SK-N-SH treated with all-trans-retinoic acid at 6 μM for 48 hours (cell line): ENCODE data around the gene FAM174C.
A peak's percentile ranks its signal among the peaks of the same experiment; 100 is the strongest.

Source experiments
- ATAC-seq: fragments of 200-7000 bp; cut with Tn5 transposase; 3 replicates; pipeline ENCODE4 v1.9.1; 2020; ENCODE audit warnings: mild to moderate bottlenecking, moderate library complexity
- BACH2 ChIP-seq: fragments of 250-450 bp; sonication (Bioruptor Pico); IDR thresholded peaks from 2 replicates; pipeline ENCODE4 v1.9.0; 2021; ENCODE audit warnings: mild to moderate bottlenecking, borderline replicate concordance
- CSDC2 ChIP-seq: fragments of 250-450 bp; sonication (Bioruptor Pico); IDR thresholded peaks from 2 replicates; pipeline ENCODE4 v1.5.0; 2020; ENCODE audit warnings: mild to moderate bottlenecking, moderate library complexity
- CSRNP3 ChIP-seq: fragments of 250-450 bp; sonication (Bioruptor Pico); IDR thresholded peaks from 2 replicates; pipeline ENCODE4 v1.5.1; 2021; ENCODE audit warnings: mild to moderate bottlenecking, moderate library complexity
- ISL1 ChIP-seq: fragments of 250-450 bp; sonication (Bioruptor Pico); IDR thresholded peaks from 2 replicates; pipeline ENCODE4 v2.1.2; 2022; ENCODE audit warnings: mild to moderate bottlenecking, moderate library complexity
- POU6F1 ChIP-seq: fragments of 250-450 bp; sonication (Bioruptor Pico); IDR thresholded peaks from 2 replicates; pipeline ENCODE4 v1.8.0; 2021; ENCODE audit warnings: low read depth, mild to moderate bottlenecking, moderate library complexity, borderline replicate concordance
- PPARA ChIP-seq: fragments of 250-450 bp; sonication (Bioruptor Pico); IDR thresholded peaks from 2 replicates; pipeline ENCODE4 v1.5.0; 2020; ENCODE audit warnings: mild to moderate bottlenecking, borderline replicate concordance
- RARB ChIP-seq: fragments of 250-450 bp; sonication (Bioruptor Pico); IDR thresholded peaks from 2 replicates; pipeline ENCODE4 v1.8.0; 2021; ENCODE audit warnings: mild to moderate bottlenecking, moderate library complexity
- SNAI2 ChIP-seq: fragments of 250-450 bp; sonication (Bioruptor Pico); IDR thresholded peaks from 2 replicates; pipeline ENCODE4 v1.5.0; 2020; ENCODE audit warnings: mild to moderate bottlenecking, moderate library complexity
- TSHZ2 ChIP-seq: fragments of 250-450 bp; sonication (Bioruptor Pico); IDR thresholded peaks from 2 replicates; pipeline ENCODE4 v1.5.0; 2020; ENCODE audit warnings: mild to moderate bottlenecking, moderate library complexity
- ZC3H10 ChIP-seq: fragments of 250-450 bp; sonication (Bioruptor Pico); IDR thresholded peaks from 2 replicates; pipeline ENCODE4 v1.5.1; 2021; ENCODE audit warnings: mild to moderate bottlenecking, moderate library complexity
- ZFP3 ChIP-seq: fragments of 250-450 bp; sonication (Bioruptor Pico); IDR thresholded peaks from 2 replicates; pipeline ENCODE4 v1.5.0; 2020; ENCODE audit warnings: mild to moderate bottlenecking, moderate library complexity
- ZFP30 ChIP-seq: fragments of 450-650 bp; formaldehyde crosslinking; IDR thresholded peaks from 2 replicates; pipeline ENCODE4 v1.5.0; 2022; ENCODE audit warnings: mild to moderate bottlenecking, moderate library complexity
- ZNF70 ChIP-seq: fragments of 450-650 bp; formaldehyde crosslinking; IDR thresholded peaks from 2 replicates; pipeline ENCODE4 v1.5.0; 2020; ENCODE audit warnings: mild to moderate bottlenecking, moderate library complexity
- ZNF8 ChIP-seq: fragments of 450-650 bp; formaldehyde crosslinking; IDR thresholded peaks from 2 replicates; pipeline ENCODE4 v1.5.0; 2020; ENCODE audit warnings: mild to moderate bottlenecking, moderate library complexity
- TF ChIP-seq, protein P1 (sequence below): fragments of 250-450 bp; sonication (Bioruptor Pico); IDR thresholded peaks from 2 replicates; pipeline ENCODE4 v1.5.1; 2020; ENCODE audit warnings: low read depth, mild to moderate bottlenecking, moderate library complexity
- TF ChIP-seq, protein P2 (sequence below): fragments of 250-450 bp; sonication (Bioruptor Pico); IDR thresholded peaks from 2 replicates; pipeline ENCODE4 v1.8.0; 2020; ENCODE audit warnings: mild to moderate bottlenecking, moderate library complexity, borderline replicate concordance

Gene FAM174C

DNA sequence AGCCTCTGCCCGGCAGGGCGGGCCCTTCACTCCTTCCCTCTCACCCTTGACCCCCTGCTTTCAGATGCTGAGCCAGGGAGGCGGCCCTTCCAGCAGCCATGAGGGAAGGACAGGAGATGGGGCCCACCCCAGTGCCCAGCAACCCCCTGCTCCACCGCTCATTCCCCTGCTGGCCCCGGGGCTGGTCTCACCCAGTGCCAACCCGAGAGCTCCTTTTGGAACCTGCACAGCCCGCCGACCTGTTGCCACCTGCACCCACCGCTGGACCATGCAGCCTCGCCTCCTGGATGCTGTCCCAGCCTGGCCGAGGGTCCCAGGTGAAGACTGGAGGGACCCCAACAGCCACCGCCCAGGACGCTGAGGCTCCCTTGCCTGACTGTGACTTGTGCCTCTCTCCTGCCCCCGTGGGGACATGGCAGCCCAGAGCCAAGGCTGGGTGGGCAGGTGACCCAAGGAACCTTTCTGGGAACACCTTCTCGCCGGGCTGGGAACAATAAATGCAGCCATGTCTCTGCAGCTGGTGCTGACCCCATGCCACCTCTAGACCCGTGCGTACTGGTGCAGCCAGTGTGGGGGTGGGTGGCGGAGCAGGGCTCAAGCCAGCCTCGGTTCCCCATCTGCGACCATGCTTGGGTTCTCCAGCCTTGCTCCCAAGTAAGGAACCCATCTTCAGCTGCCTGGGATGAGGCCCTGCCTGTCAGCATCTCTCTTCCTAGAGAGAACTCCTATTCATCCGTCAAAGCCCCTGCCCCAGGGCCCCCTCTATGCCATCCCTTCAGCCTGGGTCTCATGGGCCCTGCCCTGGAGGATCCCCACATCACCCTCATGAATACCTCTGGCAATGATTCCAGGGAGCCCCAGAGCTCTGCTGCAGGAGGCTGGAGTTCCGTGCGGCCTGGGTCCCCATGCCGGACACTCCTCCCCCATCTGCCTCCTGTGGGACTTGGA is 3.7 kb downstream of the FAM174C start:
- ATAC-seq, result no peak
- TF ChIP-seq ZFP30 (CRISPR knock-in tag), result no peak
- TF ChIP-seq ZC3H10 (CRISPR knock-in tag), result no peak
- TF ChIP-seq ZFP3 (CRISPR knock-in tag), result peak; percentile 99
- no peak for TF ChIP-seq TSHZ2
- no peak for TF ChIP-seq ZNF8
- TF ChIP-seq POU6F1 (CRISPR knock-in tag), result no peak
- TF ChIP-seq, protein P1, sequence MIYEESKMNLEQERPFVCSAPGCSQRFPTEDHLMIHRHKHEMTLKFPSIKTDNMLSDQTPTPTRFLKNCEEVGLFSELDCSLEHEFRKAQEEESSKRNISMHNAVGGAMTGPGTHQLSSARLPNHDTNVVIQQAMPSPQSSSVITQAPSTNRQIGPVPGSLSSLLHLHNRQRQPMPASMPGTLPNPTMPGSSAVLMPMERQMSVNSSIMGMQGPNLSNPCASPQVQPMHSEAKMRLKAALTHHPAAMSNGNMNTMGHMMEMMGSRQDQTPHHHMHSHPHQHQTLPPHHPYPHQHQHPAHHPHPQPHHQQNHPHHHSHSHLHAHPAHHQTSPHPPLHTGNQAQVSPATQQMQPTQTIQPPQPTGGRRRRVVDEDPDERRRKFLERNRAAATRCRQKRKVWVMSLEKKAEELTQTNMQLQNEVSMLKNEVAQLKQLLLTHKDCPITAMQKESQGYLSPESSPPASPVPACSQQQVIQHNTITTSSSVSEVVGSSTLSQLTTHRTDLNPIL (CRISPR knock-in tag), result no peak
- TF ChIP-seq, all 23 proteins: peak for 1

DNA sequence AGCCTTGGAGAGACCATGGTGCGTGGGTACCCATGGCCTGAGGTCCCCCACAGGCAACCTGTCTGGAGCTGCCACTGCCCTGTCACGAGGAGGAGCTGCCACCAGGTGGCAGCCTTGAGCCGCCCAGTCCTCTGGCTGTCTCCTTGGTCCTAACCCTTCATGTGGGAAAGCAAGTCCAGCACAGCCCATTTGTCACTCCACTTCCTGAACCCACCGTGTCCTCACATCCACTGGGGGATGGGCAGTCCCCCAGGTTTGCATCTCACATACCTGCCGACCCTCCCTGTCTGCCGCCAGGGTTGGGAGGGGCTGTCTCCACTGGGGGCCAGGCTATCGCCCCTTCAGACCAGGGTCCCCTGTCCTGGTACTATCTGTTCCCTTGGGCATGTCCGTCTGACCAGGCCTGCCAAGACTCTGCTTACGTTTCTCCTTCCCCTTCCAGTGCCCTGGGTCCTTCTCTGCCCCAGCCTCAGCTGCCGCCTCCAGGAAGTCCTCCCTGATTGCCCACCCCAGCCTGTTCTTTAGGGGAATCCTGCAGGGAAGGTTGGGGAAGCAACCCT is 4.5 kb downstream of the FAM174C start:
- ATAC-seq, result peak; percentile 64
- TF ChIP-seq ZNF8, result no peak
- TF ChIP-seq ZFP3 (CRISPR knock-in tag), result no peak
- no peak for TF ChIP-seq RARB (CRISPR knock-in tag)
- TF ChIP-seq, protein P2, sequence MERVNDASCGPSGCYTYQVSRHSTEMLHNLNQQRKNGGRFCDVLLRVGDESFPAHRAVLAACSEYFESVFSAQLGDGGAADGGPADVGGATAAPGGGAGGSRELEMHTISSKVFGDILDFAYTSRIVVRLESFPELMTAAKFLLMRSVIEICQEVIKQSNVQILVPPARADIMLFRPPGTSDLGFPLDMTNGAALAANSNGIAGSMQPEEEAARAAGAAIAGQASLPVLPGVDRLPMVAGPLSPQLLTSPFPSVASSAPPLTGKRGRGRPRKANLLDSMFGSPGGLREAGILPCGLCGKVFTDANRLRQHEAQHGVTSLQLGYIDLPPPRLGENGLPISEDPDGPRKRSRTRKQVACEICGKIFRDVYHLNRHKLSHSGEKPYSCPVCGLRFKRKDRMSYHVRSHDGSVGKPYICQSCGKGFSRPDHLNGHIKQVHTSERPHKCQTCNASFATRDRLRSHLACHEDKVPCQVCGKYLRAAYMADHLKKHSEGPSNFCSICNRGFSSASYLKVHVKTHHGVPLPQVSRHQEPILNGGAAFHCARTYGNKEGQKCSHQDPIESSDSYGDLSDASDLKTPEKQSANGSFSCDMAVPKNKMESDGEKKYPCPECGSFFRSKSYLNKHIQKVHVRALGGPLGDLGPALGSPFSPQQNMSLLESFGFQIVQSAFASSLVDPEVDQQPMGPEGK, result no peak
- TF ChIP-seq, protein P1 (CRISPR knock-in tag), result no peak
- TF ChIP-seq, all 23 proteins: peak for 0

DNA sequence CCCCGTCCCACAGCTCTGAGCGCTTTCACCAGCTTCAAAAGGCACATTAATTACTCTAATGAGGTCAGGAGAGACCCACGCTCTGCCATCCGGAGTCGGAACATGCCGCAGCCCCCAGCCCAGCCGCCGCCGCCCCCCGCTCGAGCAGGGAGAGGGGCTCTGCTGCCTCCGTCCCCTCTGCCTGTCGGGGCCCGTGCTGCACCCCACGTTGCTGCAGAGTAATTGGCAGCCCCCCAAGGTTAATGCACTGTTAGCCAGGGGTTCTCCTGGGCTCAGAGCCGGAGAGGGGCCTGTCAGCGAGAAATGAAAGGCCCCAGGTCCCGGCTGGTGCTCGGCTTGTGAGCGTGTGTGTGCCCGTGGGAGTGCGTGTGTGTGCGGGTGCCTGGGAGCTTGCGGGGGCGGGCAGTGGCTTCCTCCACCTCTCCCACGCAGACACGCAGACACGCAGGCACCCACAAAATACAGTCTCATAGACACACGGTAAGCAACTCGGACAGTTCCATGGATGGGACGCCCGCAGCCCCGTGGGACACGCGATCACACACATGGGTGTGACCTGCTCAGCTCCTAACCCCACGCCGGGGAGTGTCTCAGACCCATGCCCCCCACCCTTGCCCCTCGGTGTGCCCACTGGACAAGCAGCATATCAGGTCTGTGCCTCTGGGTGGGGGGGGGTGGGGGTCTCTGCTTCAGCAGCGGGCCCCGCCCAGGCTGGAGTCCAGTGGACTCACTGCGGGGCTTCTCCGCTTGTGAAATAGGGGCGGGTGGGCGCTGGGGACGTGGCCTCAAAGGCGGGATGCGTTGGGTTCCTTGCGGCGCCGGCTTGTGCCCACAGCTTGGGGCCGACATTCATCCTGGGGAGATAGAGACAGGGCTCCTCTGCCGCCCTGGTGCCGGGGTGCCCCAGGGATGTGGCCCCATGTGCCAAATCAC is 5.6 kb downstream of the FAM174C start:
- TF ChIP-seq TSHZ2 (no peak), ZFP30 (CRISPR knock-in tag) (no peak), CSDC2 (CRISPR knock-in tag) (no peak), RARB (CRISPR knock-in tag) (no peak), SNAI2 (CRISPR knock-in tag) (no peak), CSRNP3 (CRISPR knock-in tag) (no peak), ZNF70 (CRISPR knock-in tag) (no peak), ISL1 (CRISPR knock-in tag) (no peak), POU6F1 (CRISPR knock-in tag) (no peak), PPARA (CRISPR knock-in tag) (no peak), BACH2 (CRISPR knock-in tag) (no peak)
- ATAC-seq, result no peak
